Upper lobe of right lung (tissue), 1 donor: ENCODE data around the gene PMEPA1. TPM values are rescaled to one million over a fixed set of nuclear protein-coding genes. Genes with fewer than 3 reads are reported as not detected.

Experiments used
- ATAC-seq: fragments of 200-7000 bp; cut with Tn5 transposase; one replicate; pipeline ENCODE4 v1.9.1; 2020; ENCODE audit warnings: mild to moderate bottlenecking, moderate library complexity
- DNase-seq: peaks from one replicate; pipeline ENCODE4 v3.0.0-alpha.2; 2020
- H3K27ac ChIP-seq: fragments of 200-600 bp; one replicate; pipeline ENCODE4 v1.8.0; 2022
- H3K27me3 ChIP-seq: fragments of 200-600 bp; one replicate; pipeline ENCODE4 v1.8.0; 2022; ENCODE audit warnings: mild to moderate bottlenecking
- H3K36me3 ChIP-seq: fragments of 200-600 bp; one replicate; pipeline ENCODE4 v1.8.0; 2022
- H3K4me1 ChIP-seq: fragments of 200-600 bp; one replicate; pipeline ENCODE4 v1.8.0; 2022
- H3K4me3 ChIP-seq: fragments of 200-600 bp; one replicate; pipeline ENCODE4 v1.8.0; 2022; ENCODE audit warnings: mild to moderate bottlenecking
- H3K9me3 ChIP-seq: fragments of 200-600 bp; one replicate; pipeline ENCODE4 v1.8.0; 2022
- intact Hi-C: fragments of 100-400 bp; cut with DNase I; formaldehyde crosslinking; loops from one replicate; pipeline ENCODE4 v1.11.0; 2022
- total RNA-seq: library from RNA; stranded (reverse); fragmentation: NEBNext Ultra II Directional; extraction: Animal tissue kit (Norgen Biotek cat#: 25700); gene quantifications from one replicate; pipeline ENCODE4 v1.2.1, GENCODE V29; 2021
- TF ChIP-seq, protein P1 (sequence below): fragments of 200-600 bp; IDR thresholded peaks from one replicate; pipeline ENCODE4 v1.8.0; 2022; ENCODE audit warnings: antibody characterized with exemption
- donor health status: DM: no; HTN: yes; CAD: no; lungs with severe emphysema.

Gene PMEPA1
- total RNA-seq, 1 donor from 2014 or later: 49.1 TPM

- intact Hi-C loops: no loop called here
- Histone ChIP-seq H3K27me3 (no peaks in the 10 kb centered on the region), H3K4me1 (peaks cover 12% of the 10 kb centered on the region), H3K27ac (no peak overlapping the region), H3K36me3 (no peaks in the 10 kb centered on the region), H3K4me3 (peak overlapping the region; percentile 45), H3K9me3 (no peaks in the 10 kb centered on the region)
- DNase-seq (peak; percentile 97), ATAC-seq (peak; percentile 96)
- TF ChIP-seq, protein P1, sequence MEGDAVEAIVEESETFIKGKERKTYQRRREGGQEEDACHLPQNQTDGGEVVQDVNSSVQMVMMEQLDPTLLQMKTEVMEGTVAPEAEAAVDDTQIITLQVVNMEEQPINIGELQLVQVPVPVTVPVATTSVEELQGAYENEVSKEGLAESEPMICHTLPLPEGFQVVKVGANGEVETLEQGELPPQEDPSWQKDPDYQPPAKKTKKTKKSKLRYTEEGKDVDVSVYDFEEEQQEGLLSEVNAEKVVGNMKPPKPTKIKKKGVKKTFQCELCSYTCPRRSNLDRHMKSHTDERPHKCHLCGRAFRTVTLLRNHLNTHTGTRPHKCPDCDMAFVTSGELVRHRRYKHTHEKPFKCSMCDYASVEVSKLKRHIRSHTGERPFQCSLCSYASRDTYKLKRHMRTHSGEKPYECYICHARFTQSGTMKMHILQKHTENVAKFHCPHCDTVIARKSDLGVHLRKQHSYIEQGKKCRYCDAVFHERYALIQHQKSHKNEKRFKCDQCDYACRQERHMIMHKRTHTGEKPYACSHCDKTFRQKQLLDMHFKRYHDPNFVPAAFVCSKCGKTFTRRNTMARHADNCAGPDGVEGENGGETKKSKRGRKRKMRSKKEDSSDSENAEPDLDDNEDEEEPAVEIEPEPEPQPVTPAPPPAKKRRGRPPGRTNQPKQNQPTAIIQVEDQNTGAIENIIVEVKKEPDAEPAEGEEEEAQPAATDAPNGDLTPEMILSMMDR: no peak
These were observed 8.7 kb upstream of the PMEPA1 start for GRCh38 chr20:57718490-57719009.

DNA sequence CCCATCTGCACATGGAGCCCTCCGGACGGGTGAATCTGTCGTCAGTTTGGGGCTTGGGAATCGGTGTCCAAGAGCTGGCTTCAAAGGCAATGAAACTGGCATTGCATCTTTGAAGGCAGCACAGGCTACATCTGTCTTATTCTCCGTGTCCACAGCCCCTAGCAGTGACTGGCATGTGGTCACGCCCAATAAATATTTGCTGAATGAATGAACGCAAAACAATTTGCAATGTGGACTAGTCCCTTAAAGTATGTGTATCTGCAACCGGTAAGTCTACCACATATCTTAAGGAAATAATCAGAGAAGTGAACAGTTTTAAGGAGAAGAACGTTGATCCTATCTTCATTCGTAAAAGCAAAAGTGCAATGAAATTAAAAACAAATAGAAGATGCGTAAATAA, 8.0 kb upstream of the PMEPA1 start:
- H3K27me3 ChIP-seq: no peaks in the 10 kb centered on the region
- H3K27ac ChIP-seq: no peak overlapping the region
- ATAC-seq (no peak), DNase-seq (no peak)
- peaks cover 19% of the 10 kb centered on the region for H3K4me1 ChIP-seq
- no peak overlapping the region for H3K4me3 ChIP-seq
- TF ChIP-seq, protein P1: no peak
- no peaks in the 10 kb centered on the region for H3K36me3 ChIP-seq
- intact Hi-C loops: no loop called here
- H3K9me3 ChIP-seq: no peaks in the 10 kb centered on the region

DNA sequence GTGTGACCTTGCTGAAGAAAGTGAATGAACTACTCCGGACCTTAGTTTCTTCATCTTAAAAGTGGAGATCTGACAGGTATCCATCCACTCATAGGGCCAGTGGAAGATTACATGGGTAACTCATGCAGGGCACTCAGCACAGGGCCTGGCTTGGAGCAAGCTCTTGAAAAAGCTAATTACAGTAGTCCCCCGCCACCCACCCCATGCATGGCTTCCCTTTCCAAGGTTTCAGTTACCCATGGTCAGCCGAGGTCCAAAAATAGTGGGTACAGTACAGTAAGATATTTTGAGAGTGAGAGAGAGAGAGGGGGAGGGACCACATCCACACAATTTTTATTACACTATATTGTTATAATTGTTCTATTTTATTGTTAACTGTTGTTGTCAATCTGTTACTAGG, 7.1 kb upstream of the PMEPA1 start:
- ATAC-seq (no peak), DNase-seq (no peak)
- no peaks in the 10 kb centered on the region for H3K27me3 ChIP-seq
- no peaks in the 10 kb centered on the region for H3K9me3 ChIP-seq
- no peaks in the 10 kb centered on the region for H3K36me3 ChIP-seq
- peaks cover 20% of the 10 kb centered on the region for H3K4me1 ChIP-seq
- TF ChIP-seq, protein P1: no peak
- H3K27ac ChIP-seq: no peak overlapping the region
- intact Hi-C loops: no loop called here
- H3K4me3 ChIP-seq: no peak overlapping the region

GRCh38 chr20:57716202-57716601, 6.4 kb upstream of the PMEPA1 start:
- Histone ChIP-seq H3K4me1 (peaks cover 26% of the 10 kb centered on the region), H3K36me3 (no peaks in the 10 kb centered on the region), H3K27ac (no peak overlapping the region), H3K9me3 (no peaks in the 10 kb centered on the region), H3K27me3 (no peaks in the 10 kb centered on the region), H3K4me3 (no peak overlapping the region)
- ATAC-seq: no peak
- TF ChIP-seq, protein P1: no peak
- DNase-seq: no peak
- intact Hi-C loops: no loop called here

GRCh38 chr20:57715268-57715904, 5.6 kb upstream of the PMEPA1 start:
- intact Hi-C loops: no loop called here
- no peaks in the 10 kb centered on the region for H3K36me3 ChIP-seq
- ATAC-seq: no peak

More at GRCh38 chr20:57715268-57715904, 5.6 kb upstream of the PMEPA1 start:
- Histone ChIP-seq H3K27ac (no peak overlapping the region), H3K4me3 (no peak overlapping the region), H3K27me3 (no peaks in the 10 kb centered on the region), H3K4me1 (peaks cover 34% of the 10 kb centered on the region), H3K9me3 (no peaks in the 10 kb centered on the region)
- DNase-seq: no peak
- TF ChIP-seq, protein P1: no peak
